HUES6 (cell line): Measurements from ENCODE around the gene IER5L.

Source experiments
- H3K27ac ChIP-seq: 2 replicates; pipeline ENCODE4 v1.7.0; 2013; ENCODE audit warnings: low read depth, mild to moderate bottlenecking, low read length, inconsistent platforms
- H3K27me3 ChIP-seq: 2 replicates; pipeline ENCODE4 v1.6.1; 2013; ENCODE audit warnings: low read length; ENCODE audit not compliant: control insufficient read depth, insufficient read depth
- H3K36me3 ChIP-seq: 2 replicates; pipeline ENCODE4 v1.6.1; 2013; ENCODE audit warnings: low read length; ENCODE audit not compliant: control insufficient read depth, insufficient read depth
- H3K4me1 ChIP-seq: 2 replicates; pipeline ENCODE4 v1.6.1; 2013; ENCODE audit warnings: low read length; ENCODE audit not compliant: control insufficient read depth, insufficient read depth
- H3K4me3 ChIP-seq: 2 replicates; pipeline ENCODE4 v1.5.1; 2013; ENCODE audit warnings: low read depth, low read length
- H3K9ac ChIP-seq: one replicate; pipeline ENCODE4 v1.6.1; 2013; ENCODE audit warnings: mild to moderate bottlenecking, low read length
- H3K9me3 ChIP-seq: 2 replicates; pipeline ENCODE4 v1.6.1; 2013; ENCODE audit warnings: low read depth, low read length; ENCODE audit not compliant: control insufficient read depth, insufficient read depth

Gene IER5L

DNA sequence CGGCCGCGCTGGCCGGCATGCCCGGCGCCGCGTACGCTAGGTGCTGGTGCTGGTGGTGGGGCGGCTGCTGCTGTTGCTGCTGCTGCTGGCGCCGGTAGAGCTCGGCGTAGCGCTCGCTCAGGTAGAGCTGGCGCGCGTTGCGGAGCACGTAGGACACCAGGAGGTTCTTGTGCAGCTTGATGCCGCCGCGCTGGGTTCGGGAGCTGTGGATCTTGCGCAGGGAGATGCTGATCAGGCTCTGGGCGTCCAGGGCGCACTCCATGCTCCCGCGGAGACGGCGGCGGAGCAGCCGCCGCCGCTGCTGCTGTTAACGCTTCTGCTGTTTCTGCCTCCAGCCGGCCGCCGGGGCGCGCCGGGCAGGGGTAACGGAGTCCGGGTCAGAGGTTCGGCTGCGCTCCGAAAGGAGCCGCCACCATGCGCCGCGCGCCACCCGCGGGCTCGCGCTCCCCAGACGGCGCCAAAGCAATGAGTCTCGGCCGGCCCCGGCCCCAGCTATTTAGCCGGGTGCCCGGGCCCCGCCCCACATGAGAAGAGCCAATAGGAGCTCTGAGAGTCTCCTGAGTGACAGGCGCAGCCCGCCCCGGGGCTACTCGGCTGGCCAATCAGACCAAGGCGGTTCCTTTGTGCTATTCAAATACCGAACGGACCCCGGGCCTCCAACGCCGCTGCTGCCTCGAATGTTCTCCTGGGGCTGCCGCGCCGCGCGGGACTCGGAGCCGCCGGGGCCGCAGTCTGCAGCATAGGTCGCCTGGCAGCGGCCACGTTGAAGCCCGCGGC is at the start of gene IER5L:
TSS of gene IER5L (minus strand) at position 471 of the 777 bp plus-strand sequence. CDS start at position 262, 209 bp downstream.
- Histone ChIP-seq H3K27me3 (peaks cover 72% of the 10 kb centered on the region), H3K36me3 (no peaks in the 10 kb centered on the region), H3K4me3 (peak within 1 kb of the TSS; percentile 74), H3K9ac (peak within 1 kb of the TSS; percentile 76), H3K9me3 (no peaks in the 10 kb centered on the region), H3K27ac (no peak within 1 kb of the TSS), H3K4me1 (peaks cover 16% of the 10 kb centered on the region; the same call in 1 of the 2 replicates)

DNA sequence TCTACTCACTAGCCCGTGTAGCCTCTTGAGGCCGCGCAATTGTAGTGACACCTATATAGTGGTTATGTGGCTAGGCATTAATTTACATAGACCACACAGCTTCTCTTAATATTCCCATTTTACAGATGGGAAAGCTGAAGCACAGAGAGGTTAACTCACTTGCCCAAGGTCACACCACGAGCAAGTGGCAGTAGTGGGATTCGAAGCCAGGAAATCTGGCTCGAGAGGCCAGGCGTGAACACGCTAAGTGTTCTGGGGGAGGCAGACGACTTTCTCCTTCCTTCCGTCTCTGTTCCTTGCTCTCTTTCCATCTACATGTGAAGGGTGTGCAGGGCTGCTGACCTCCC is 49.8 kb upstream of the IER5L start:
- Histone ChIP-seq H3K9me3 (no peaks in the 10 kb centered on the region), H3K36me3 (no peaks in the 10 kb centered on the region), H3K27me3 (no peaks in the 10 kb centered on the region), H3K4me1 (peaks cover 23% of the 10 kb centered on the region), H3K9ac (no peak overlapping the region), H3K4me3 (no peak overlapping the region), H3K27ac (no peak overlapping the region)

DNA sequence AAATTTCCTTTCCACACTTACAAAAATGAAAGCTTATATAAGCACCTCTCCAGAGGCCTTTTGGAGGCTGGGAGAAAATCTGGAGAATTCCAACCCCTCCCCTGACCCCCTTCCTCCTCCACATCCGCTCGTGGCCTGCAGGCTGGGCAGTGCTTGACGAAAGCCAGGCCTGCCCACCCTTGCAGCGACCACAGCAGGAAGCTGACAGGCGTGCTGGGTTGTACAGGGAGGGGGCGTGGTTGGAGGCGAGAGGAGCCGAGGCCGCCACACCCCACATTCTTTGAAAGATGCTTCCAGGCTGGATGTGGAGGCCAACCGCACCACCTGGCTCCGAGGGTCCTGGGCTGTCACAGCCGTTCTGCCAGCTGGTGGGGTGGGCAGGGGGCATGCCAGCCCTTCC is 47.8 kb upstream of the IER5L start:
- Histone ChIP-seq H3K4me3 (peak overlapping the region; percentile 40; the same call in 1 of the 2 replicates), H3K9me3 (no peaks in the 10 kb centered on the region), H3K27ac (peak overlapping the region; percentile 58; the same call in 1 of the 2 replicates), H3K36me3 (no peaks in the 10 kb centered on the region), H3K9ac (peak overlapping the region; percentile 18), H3K4me1 (peaks cover 40% of the 10 kb centered on the region), H3K27me3 (no peaks in the 10 kb centered on the region)

DNA sequence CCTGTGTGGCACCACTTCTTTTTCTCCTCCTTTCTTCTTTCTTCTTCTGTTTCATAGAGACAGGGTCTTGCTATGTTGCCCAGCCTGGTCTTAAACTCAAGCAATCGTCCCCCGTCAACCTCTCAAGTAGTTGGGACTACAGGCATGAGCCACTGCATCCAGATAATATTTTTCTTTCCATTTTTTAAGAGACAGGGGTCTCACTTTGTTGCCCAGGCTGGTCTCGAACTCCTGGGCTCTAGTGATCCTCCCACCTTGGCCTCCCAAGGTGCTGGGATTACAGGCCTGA is 47.4 kb upstream of the IER5L start:
- Histone ChIP-seq H3K36me3 (no peaks in the 10 kb centered on the region), H3K9ac (peak overlapping the region; percentile 52), H3K9me3 (no peaks in the 10 kb centered on the region), H3K27me3 (no peaks in the 10 kb centered on the region), H3K4me3 (no peak overlapping the region), H3K4me1 (peaks cover 40% of the 10 kb centered on the region), H3K27ac (peak overlapping the region; percentile 58; the same call in 1 of the 2 replicates)

DNA sequence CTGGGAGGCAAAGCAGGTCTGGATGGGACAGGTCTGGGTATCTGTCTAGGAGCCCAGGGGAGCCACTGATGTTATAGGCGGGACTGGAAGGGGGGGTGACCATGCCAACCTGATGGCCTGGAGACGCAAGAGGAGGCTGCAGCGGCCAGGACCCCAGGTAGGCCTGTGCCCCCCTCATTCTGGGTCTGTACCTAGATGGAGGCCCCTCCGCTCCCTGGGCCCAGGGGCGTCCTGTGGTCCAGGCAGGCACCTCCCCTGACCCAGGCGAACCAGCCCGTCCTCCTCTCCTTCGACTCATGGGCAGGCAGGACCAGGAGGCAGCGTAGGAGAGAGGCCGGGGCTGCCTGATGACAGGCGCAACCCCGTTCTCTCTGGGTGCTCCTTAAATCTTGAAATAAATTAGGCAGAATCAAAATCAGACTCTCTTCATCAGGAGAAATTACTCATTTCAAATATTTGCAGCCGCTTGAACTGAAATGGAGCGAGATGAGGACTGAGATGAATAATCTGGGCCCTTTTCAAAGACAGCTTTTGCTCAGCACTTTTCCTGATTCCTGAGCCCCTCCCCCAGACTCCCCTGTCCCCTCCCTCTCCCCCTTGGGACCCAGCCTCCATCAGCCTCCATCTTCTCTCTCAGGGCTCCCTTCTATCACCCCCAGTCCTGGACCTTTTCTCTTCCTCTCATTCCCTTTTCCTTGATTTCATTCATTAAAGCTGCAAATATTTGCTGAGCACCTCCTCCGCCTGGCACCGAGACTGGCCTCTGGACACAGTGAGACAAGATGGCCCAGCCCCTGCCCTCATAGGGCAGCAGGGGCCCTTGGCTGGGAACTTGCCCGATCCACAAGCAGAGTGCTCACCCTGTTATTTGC is 46.8 kb upstream of the IER5L start:
- no peaks in the 10 kb centered on the region for H3K36me3 ChIP-seq
- no peaks in the 10 kb centered on the region for H3K9me3 ChIP-seq
- peaks cover 40% of the 10 kb centered on the region for H3K4me1 ChIP-seq
- H3K9ac ChIP-seq = peak overlapping the region; percentile 52
- no peak overlapping the region for H3K4me3 ChIP-seq
- peak overlapping the region; percentile 58; the same call in 1 of the 2 replicates for H3K27ac ChIP-seq
- H3K27me3 ChIP-seq = no peaks in the 10 kb centered on the region

DNA sequence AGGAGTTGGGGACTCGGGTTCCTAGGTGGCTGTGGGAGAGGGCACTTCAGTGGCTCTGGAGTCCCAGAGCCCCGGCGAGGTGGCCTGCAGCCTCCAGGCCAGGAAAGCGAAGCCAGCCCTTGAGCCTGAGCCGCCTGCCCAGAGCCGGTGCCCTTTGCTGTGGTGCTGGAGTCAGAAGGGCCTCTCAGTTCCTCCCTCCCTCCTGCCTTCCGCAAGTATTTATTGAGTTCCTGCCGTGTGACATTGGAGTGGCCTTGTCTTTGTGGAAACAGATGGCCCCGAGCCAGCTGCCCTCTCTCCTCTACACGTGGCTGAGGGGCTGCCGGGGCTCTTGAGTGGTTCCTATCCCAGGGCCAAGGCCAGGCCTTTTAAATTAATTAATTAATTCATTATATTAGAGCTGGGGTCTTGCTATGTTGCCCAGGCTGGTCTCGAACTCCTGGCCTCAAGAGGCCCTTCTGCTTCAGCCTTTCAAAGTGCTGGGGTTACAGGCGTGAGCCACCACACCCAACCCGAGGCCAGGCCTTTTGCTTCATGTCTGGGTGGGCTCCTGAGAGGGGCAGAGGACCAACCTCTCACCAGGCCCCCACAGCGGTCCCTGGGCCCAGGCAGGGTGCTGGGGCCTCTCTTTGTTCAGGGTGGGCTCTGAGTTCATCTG is 45.6 kb upstream of the IER5L start:
- no peaks in the 10 kb centered on the region for H3K9me3 ChIP-seq
- no peak overlapping the region for H3K4me3 ChIP-seq
- H3K36me3 ChIP-seq = no peaks in the 10 kb centered on the region
- H3K4me1 ChIP-seq = peaks cover 36% of the 10 kb centered on the region
- no peak overlapping the region for H3K9ac ChIP-seq
- H3K27ac ChIP-seq = no peak overlapping the region
- H3K27me3 ChIP-seq = no peaks in the 10 kb centered on the region

DNA sequence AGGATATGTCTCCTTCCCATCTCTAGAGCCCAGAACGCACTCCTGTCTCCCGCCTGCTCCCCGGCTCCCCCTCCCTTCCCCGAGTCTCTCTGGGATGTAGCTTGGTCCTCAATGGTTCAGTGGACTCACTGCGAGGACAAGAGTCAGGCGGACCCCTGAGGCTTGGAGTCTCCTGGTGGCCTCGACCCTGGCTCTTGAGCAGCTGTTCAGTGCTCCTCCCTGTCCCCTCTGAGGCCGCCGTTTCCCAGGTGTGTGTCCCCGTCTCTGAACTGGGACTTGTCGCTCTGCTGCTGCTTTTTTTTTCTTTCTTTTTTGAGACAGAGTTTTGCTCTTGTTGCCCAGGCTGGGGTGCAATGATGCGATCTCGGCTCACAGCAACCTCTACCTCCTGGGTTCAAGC is 44.8 kb upstream of the IER5L start:
- Histone ChIP-seq H3K4me1 (peaks cover 36% of the 10 kb centered on the region), H3K4me3 (no peak overlapping the region), H3K36me3 (no peaks in the 10 kb centered on the region), H3K9me3 (no peaks in the 10 kb centered on the region), H3K27ac (no peak overlapping the region), H3K9ac (no peak overlapping the region), H3K27me3 (no peaks in the 10 kb centered on the region)

DNA sequence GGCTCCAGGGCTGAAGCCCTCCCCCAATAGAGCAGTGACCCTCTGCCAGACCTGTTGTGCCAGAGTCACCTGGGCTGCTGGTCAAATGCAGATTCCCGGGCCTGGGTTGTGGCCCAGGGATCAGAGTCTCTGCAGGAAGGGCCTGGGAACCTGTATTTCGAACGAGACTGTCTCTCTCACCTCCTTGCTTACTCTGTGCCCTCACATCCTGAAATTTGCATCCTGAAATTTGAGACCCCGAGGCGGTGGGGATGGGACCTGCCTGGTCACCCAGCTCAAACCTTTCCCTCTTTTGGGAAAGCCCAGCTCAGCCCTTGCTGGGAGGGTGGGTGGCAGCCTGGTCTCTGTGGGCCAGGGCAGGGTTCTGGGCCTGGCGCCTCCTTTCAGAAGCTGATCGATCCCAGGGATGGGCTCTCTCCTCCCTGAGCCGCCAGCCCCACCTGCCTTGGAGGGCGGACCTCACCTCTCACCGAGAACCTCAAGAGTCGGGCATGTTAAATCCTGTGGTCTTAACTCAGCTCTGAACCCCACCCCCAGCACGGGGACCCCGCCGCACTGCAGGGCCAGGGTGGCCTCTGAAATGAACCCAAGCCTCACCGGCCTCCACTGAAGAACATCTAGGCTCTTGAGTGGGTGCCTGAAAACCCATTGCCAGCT is 44.0 kb upstream of the IER5L start:
- H3K36me3 ChIP-seq = no peaks in the 10 kb centered on the region
- no peak overlapping the region for H3K27ac ChIP-seq
- H3K4me3 ChIP-seq = no peak overlapping the region
- no peak overlapping the region for H3K9ac ChIP-seq
- no peaks in the 10 kb centered on the region for H3K27me3 ChIP-seq
- peaks cover 42% of the 10 kb centered on the region for H3K4me1 ChIP-seq
- H3K9me3 ChIP-seq = no peaks in the 10 kb centered on the region

DNA sequence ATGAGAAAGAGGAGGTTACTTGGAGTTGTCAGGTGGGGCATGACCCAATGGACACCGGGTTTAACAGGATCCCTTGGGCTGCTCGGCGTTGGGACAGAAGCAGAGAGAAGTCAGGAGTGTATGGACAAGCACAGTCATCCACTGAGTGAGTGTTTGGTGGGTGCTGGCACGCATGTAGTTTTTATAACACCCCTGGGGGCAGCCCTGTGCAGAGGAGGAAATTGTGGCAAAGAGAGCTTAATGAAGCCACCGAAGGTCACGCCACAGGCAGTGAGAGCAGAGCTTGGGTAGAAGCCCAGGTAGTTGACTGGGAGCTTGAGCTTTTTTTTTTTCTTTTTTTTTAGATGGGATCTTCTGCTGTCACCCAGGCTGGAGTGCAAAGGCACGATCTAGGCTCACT is 43.2 kb upstream of the IER5L start:
- Histone ChIP-seq H3K27ac (no peak overlapping the region), H3K4me3 (no peak overlapping the region), H3K9me3 (no peaks in the 10 kb centered on the region), H3K4me1 (peaks cover 41% of the 10 kb centered on the region), H3K36me3 (no peaks in the 10 kb centered on the region), H3K9ac (no peak overlapping the region), H3K27me3 (no peaks in the 10 kb centered on the region)

DNA sequence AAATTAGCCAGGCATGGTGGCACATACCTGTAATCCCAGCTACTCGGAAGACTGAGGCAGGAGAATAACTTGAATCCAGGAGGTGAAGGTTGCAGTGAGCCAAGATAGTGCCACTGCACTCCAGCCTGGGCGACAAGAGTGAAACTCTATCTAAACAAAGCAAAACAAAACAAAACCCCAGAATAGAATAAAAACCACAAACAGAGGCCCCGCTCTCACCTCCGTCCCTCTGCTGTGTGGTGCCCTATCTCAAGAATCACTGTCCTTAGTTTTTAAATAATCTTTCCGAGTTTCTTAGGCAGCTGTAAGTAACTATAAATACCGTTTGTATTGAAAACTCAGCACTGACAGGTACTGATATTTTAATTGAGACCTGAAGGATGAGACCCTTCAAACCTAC is 42.7 kb upstream of the IER5L start:
- no peaks in the 10 kb centered on the region for H3K27me3 ChIP-seq
- no peaks in the 10 kb centered on the region for H3K9me3 ChIP-seq
- H3K36me3 ChIP-seq = no peaks in the 10 kb centered on the region
- H3K27ac ChIP-seq = no peak overlapping the region
- no peak overlapping the region for H3K4me3 ChIP-seq
- peaks cover 37% of the 10 kb centered on the region for H3K4me1 ChIP-seq
- no peak overlapping the region for H3K9ac ChIP-seq
